Measurements from ENCODE around the gene MOV10.

DNA sequence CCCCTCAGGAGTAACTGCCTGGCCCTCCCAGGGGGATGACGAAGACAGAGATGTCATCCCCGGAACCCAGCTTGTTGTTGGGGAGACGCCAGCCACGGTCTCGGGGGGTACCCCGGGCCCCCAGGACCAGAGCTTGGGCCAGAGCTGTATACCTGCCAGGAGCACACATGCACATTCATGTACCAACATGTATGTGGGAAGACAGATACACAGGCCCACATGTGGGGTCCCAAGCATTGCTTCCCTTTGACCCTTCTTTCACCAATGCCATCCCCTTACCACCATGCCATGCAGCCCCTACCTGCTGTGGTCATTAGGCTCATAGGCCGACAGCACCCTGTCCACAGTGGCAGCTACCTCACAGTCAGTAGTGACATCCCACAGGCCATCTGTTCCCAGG lies 35.7 kb downstream of the MOV10 start:
- TF ChIP-seq, protein P1, sequence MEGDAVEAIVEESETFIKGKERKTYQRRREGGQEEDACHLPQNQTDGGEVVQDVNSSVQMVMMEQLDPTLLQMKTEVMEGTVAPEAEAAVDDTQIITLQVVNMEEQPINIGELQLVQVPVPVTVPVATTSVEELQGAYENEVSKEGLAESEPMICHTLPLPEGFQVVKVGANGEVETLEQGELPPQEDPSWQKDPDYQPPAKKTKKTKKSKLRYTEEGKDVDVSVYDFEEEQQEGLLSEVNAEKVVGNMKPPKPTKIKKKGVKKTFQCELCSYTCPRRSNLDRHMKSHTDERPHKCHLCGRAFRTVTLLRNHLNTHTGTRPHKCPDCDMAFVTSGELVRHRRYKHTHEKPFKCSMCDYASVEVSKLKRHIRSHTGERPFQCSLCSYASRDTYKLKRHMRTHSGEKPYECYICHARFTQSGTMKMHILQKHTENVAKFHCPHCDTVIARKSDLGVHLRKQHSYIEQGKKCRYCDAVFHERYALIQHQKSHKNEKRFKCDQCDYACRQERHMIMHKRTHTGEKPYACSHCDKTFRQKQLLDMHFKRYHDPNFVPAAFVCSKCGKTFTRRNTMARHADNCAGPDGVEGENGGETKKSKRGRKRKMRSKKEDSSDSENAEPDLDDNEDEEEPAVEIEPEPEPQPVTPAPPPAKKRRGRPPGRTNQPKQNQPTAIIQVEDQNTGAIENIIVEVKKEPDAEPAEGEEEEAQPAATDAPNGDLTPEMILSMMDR (IDR thresholded peaks at IDR 0.05): no peak
- TF ChIP-seq POLR2A (IDR thresholded peaks at IDR 0.05): no peak
